HG03442 (cell line): ENCODE measurements around the gene BPIFB1.

Experiments
- ATAC-seq: cut with Tn5 transposase; IDR thresholded peaks from one replicate; pipeline ENCODE4 v1.9.1; 2021; ENCODE audit warnings: mild to moderate bottlenecking, moderate library complexity; ENCODE audit not compliant: unreplicated experiment

Gene BPIFB1

GRCh38 chr20:33282991-33283555 lies at the start of gene BPIFB1:
TSS of gene BPIFB1 (plus strand) at chr20:33283214. CDS start at chr20:33286074, 2,860 bp downstream.
- ATAC-seq = no peak

- no peak for ATAC-seq
These were observed 49.0 kb upstream of the BPIFB1 start for GRCh38 chr20:33234050-33234449.

- ATAC-seq = no peak
These were observed 47.3 kb upstream of the BPIFB1 start, which contains the start of gene BPIFA1 for GRCh38 chr20:33235696-33236095. TSS of gene BPIFA1 (plus strand) at chr20:33235996. CDS start at chr20:33237712, 1,716 bp downstream.

GRCh38 chr20:33236351-33236750 lies 46.7 kb upstream of the BPIFB1 start:
- no peak for ATAC-seq

- no peak for ATAC-seq
These were observed 45.0 kb upstream of the BPIFB1 start for GRCh38 chr20:33237989-33238388.

- ATAC-seq = no peak
These were observed 43.6 kb upstream of the BPIFB1 start for GRCh38 chr20:33239418-33239817.

GRCh38 chr20:33239979-33240736 lies 42.9 kb upstream of the BPIFB1 start:
- ATAC-seq = no peak

- no peak for ATAC-seq
These were observed 42.1 kb upstream of the BPIFB1 start for GRCh38 chr20:33240923-33241322.

GRCh38 chr20:33242319-33243100 lies 40.5 kb upstream of the BPIFB1 start:
- ATAC-seq = no peak

- ATAC-seq = no peak
These were observed 36.9 kb upstream of the BPIFB1 start for GRCh38 chr20:33246077-33246476.

- ATAC-seq = no peak
These were observed 33.6 kb upstream of the BPIFB1 start for GRCh38 chr20:33249456-33249855.

GRCh38 chr20:33250666-33251065 lies 32.3 kb upstream of the BPIFB1 start:
- ATAC-seq = no peak

GRCh38 chr20:33251496-33251895 lies 31.5 kb upstream of the BPIFB1 start:
- ATAC-seq = no peak

- no peak for ATAC-seq
These were observed 30.6 kb upstream of the BPIFB1 start for GRCh38 chr20:33252460-33252859.

GRCh38 chr20:33255005-33255404 lies 28.0 kb upstream of the BPIFB1 start:
- no peak for ATAC-seq

- ATAC-seq = no peak
These were observed 25.8 kb upstream of the BPIFB1 start for GRCh38 chr20:33257237-33257636.

GRCh38 chr20:33259371-33259770 lies 23.6 kb upstream of the BPIFB1 start:
- no peak for ATAC-seq

GRCh38 chr20:33261465-33261864 lies 21.5 kb upstream of the BPIFB1 start:
- ATAC-seq = no peak

GRCh38 chr20:33262658-33263065 lies 20.4 kb upstream of the BPIFB1 start:
- no peak for ATAC-seq

GRCh38 chr20:33263784-33264183 lies 19.2 kb upstream of the BPIFB1 start:
- ATAC-seq = no peak

- ATAC-seq = no peak
These were observed 15.3 kb upstream of the BPIFB1 start for GRCh38 chr20:33267701-33268100.
